GM12878 (cell line): ENCODE measurements around the gene SPR. TPM values are rescaled to one million over a fixed set of nuclear protein-coding genes. Genes with fewer than 3 reads are reported as not detected.

Experiments used
- ATAC-seq: fragments of 200-7000 bp; cut with Tn5 transposase; 3 replicates; pipeline ENCODE4 v1.9.1; 2020; ENCODE audit warnings: mild to moderate bottlenecking, moderate library complexity
- BruUV-seq: library from RNA; stranded (reverse); fragments of 400-500 nt; replicated peaks from 2 replicates; lab custom pipeline; 2021; lab: Mats Ljungman, UMichigan
- CTCF ChIA-PET: fragments of 300-600 bp; sonication (Branson Sonifier 250); formaldehyde crosslinking; extraction: SDS; loops from one replicate; lab custom pipeline; 2021; ENCODE audit warnings: inconsistent platforms; lab: Yijun Ruan, JAX
- POLR2A ChIA-PET: fragments of 350-600 bp; formaldehyde crosslinking; extraction: SDS; loops from one replicate; lab custom pipeline; 2021; ENCODE audit warnings: inconsistent platforms; lab: Charles Lee
- RAD21 ChIA-PET: fragments of 300-600 bp; sonication (Branson Sonifier 250); formaldehyde crosslinking; loops from one replicate; lab custom pipeline; 2023; ENCODE audit warnings: antibody characterized with exemption; ENCODE audit not compliant: unreplicated experiment; lab: Charles Lee
- SMC1A ChIA-PET: fragments of 300-600 bp; sonication (Branson Sonifier 250); formaldehyde crosslinking; loops from one replicate; lab custom pipeline; 2023; ENCODE audit not compliant: unreplicated experiment, uncharacterized antibody; lab: Charles Lee
- DNase-seq: peaks from one replicate; pipeline ENCODE4 v3.0.0-alpha.2; 2011; ENCODE audit warnings: low read depth, low spot score
- FAIRE-seq: peaks from 3 replicates; lab custom pipeline; 2011; peaks lifted over from hg19 to GRCh38; lab: Jason Lieb, UNC
- H2AFZ ChIP-seq: 2 replicates; pipeline ENCODE4 v1.6.0; 2011; ENCODE audit warnings: low read depth, low read length, control low read depth; ENCODE audit not compliant: control insufficient read depth
- H3K27ac ChIP-seq: 2 replicates; pipeline ENCODE4 v1.5.1; 2011; ENCODE audit warnings: control low read depth; ENCODE audit not compliant: control insufficient read depth, insufficient read depth
- H3K27me3 ChIP-seq, 2 experiments: replicated peaks in 1 of 2; 2 replicates each; pipeline versions ENCODE4 v1.6.0 to v1.6.1; 2011; ENCODE audit warnings: low read length in 1 of 2; ENCODE audit not compliant: control insufficient read depth in 2 of 2, insufficient read depth in 2 of 2
- H3K36me3 ChIP-seq, 2 experiments: 2 replicates each; pipeline ENCODE4 v1.5.1; 2011; ENCODE audit warnings: low read length in 1 of 2; ENCODE audit not compliant: control insufficient read depth in 2 of 2, insufficient read depth in 2 of 2
- H3K4me1 ChIP-seq: 2 replicates; pipeline ENCODE4 v1.6.1; 2011; ENCODE audit warnings: mild to moderate bottlenecking, low read length, moderate library complexity, mixed read lengths; ENCODE audit not compliant: control insufficient read depth, insufficient read depth
- H3K4me2 ChIP-seq: 2 replicates; pipeline ENCODE4 v1.6.0; 2011; ENCODE audit warnings: control low read depth; ENCODE audit not compliant: control insufficient read depth, insufficient read depth
- H3K4me3 ChIP-seq: fragments of 200-600 bp; sonication (generic); 2 replicates; pipeline ENCODE4 v1.5.1; 2016
- H3K79me2 ChIP-seq: 2 replicates; pipeline ENCODE4 v1.6.0; 2011; ENCODE audit warnings: low read length; ENCODE audit not compliant: control insufficient read depth, insufficient read depth
- H3K9ac ChIP-seq: 2 replicates; pipeline ENCODE4 v1.8.0; 2011; ENCODE audit warnings: low read length, control low read depth, mixed read lengths; ENCODE audit not compliant: control insufficient read depth, insufficient read depth
- H3K9me3 ChIP-seq: replicated peaks from 3 replicates; pipeline ENCODE4 v1.5.1; 2011; ENCODE audit warnings: mild to moderate bottlenecking, low read length; ENCODE audit not compliant: control insufficient read depth, insufficient read depth
- H4K20me1 ChIP-seq: 2 replicates; pipeline ENCODE4 v1.6.0; 2011; ENCODE audit not compliant: control insufficient read depth, insufficient read depth
- POU2F2 ChIP-seq: IDR thresholded peaks from 3 replicates; pipeline ENCODE4 v1.6.1; 2011; ENCODE audit warnings: low read depth, mild to moderate bottlenecking, low read length, borderline replicate concordance
- SUZ12 ChIP-seq: fragments of 200-600 bp; sonication (generic); IDR thresholded peaks from one replicate; pipeline ENCODE4 v1.6.1; 2018; ENCODE audit warnings: antibody characterized with exemption, mild to moderate bottlenecking; ENCODE audit not compliant: unreplicated experiment
- ZNF217 ChIP-seq: fragments of 450-650 bp; IDR thresholded peaks from 2 replicates; pipeline ENCODE4 v1.6.1; 2017; ENCODE audit warnings: antibody characterized with exemption, mild to moderate bottlenecking
- ZNF384 ChIP-seq: IDR thresholded peaks from 2 replicates; pipeline ENCODE4 v1.6.1; 2012; ENCODE audit warnings: low read depth, mild to moderate bottlenecking, low read length, improper control_type of control experiment, borderline replicate concordance
- WGBS: methylation state at CpG from one replicate; pipeline ENCODE4 v1.1.6; 2016; ENCODE audit warnings: low lambda C conversion rate; ENCODE audit not compliant: insufficient replicate concordance, insufficient coverage; ENCODE audit errors: missing lambda C conversion rate; 5-methylcytosine and 5-hydroxymethylcytosine counted together
- in situ Hi-C: fragments of 300-500 bp; cut with MboI; formaldehyde crosslinking; loops from 9 replicates; pipeline ENCODE4 v1.14.3; 2018; ENCODE audit warnings: mixed read lengths
- intact Hi-C: fragments of 100-400 bp; cut with micrococcal nuclease; formaldehyde crosslinking; loops from one replicate; pipeline ENCODE4 v1.14.2; 2022; ENCODE audit not compliant: unreplicated experiment
- polyA plus RNA-seq, 11 experiments: library from polyadenylated mRNA; depleted of rRNA in 4 of 11; unstranded in 6 of 11; stranded (reverse) in 5 of 11; fragments of >200 nt; fragmentation: Nextera tagmentation in 4 of 11; fragmentation: Illumina TruSeq in 1 of 11; extraction: Ambion mirVana in 4 of 11; extraction: Trizol in 1 of 11; gene quantifications; 1 replicate in 1 of 11; 2 replicates in 10 of 11; pipeline versions ENCODE4 v1.2.1 to v1.2.3, GENCODE V29; 2011 to 2016; ENCODE audit warnings: inconsistent platforms in 2 of 11, missing spikeins in 2 of 11, low read depth in 1 of 11
- total RNA-seq, 4 experiments: library from RNA; depleted of rRNA in 3 of 4; stranded (reverse); fragments of >200 nt in 3 of 4; fragmentation: Illumina TruSeq in 1 of 4; extraction: Trizol in 1 of 4; gene quantifications; 2 replicates each; pipeline versions ENCODE4 v1.2.1 to v1.2.3, GENCODE V29; 2013 to 2021
- TF ChIP-seq, protein P1 (sequence below): IDR thresholded peaks from 2 replicates; pipeline ENCODE4 v1.6.1; 2012; ENCODE audit warnings: low read depth, low read length, improper control_type of control experiment

Gene SPR
- total and polyA plus RNA-seq, 10 of the 15 experiments (the other 5 are each of a cell fraction or from before 2014, with no cell fraction given), result 0.68 to 7.8 (median 2.5) TPM

- in situ Hi-C loops (no loop called here), intact Hi-C loops (no loop called here)
- RAD21 ChIA-PET, result interaction anchor here (1.4 to 6.7 kb wide), 3 partner anchors 16 to 59 kb away, joined by 4 to 88 read pairs (median 7); no protein-coding TSS in a partner anchor
- no peak for DNase-seq
- TF ChIP-seq ZNF217 (no peak), ZNF384 (no peak), POU2F2 (no peak), SUZ12 (no peak)
- TF ChIP-seq, protein P1, sequence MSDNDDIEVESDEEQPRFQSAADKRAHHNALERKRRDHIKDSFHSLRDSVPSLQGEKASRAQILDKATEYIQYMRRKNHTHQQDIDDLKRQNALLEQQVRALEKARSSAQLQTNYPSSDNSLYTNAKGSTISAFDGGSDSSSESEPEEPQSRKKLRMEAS, result no peak
- no TSS peak for BruUV-seq
- WGBS, result 4% methylated on average over 7 of the region's 7 CpGs
- peaks cover 9% of the 10 kb centered on the region for H3K4me1 ChIP-seq
- no peak overlapping the region for H3K9ac ChIP-seq
- peaks cover 9 to 36% of the 10 kb centered on the region in 2 experiments for H3K27me3 ChIP-seq
- FAIRE-seq, result no peak
- no peaks in the 10 kb centered on the region for H3K9me3 ChIP-seq
- no peak overlapping the region for H3K4me3 ChIP-seq
- H4K20me1 ChIP-seq, result no peaks in the 10 kb centered on the region
- no peaks in the 10 kb centered on the region for H3K79me2 ChIP-seq
- H2AFZ ChIP-seq, result no peak overlapping the region
- CTCF ChIA-PET, result interaction anchor here (1.3 to 6.3 kb wide), 4 partner anchors 16 to 263 kb away, joined by 4 to 106 read pairs (median 5); no protein-coding TSS in a partner anchor
- POLR2A ChIA-PET, result interaction anchor here (0.6 to 5.8 kb wide), 2 partner anchors 11 to 20 kb away, joined by 3 to 42 read pairs; no protein-coding TSS in a partner anchor
- no peak overlapping the region for H3K27ac ChIP-seq
- H3K36me3 ChIP-seq, result no peaks in the 10 kb centered on the region
- SMC1A ChIA-PET, result interaction anchor here (1.5 to 5.6 kb wide), 3 partner anchors 13 to 20 kb away, joined by 3 to 48 read pairs (median 23); no protein-coding TSS in a partner anchor
- ATAC-seq, result no peak
- H3K4me2 ChIP-seq, result no peak overlapping the region; the same call in 1 of the 2 replicates
These were observed 27.0 kb downstream of the SPR start for GRCh38 chr2:72914206-72914559.
